HepG2 (cell line): ENCODE results near the gene ZBED3. TPM values are rescaled to one million over a fixed set of nuclear protein-coding genes. Genes with fewer than 3 reads are reported as not detected.

ENCODE experiments used
- ATAC-seq: fragments of 200-7000 bp; cut with Tn5 transposase; 3 replicates; pipeline ENCODE4 v1.9.1; 2020; ENCODE audit warnings: mild to moderate bottlenecking, moderate library complexity
- BruUV-seq: library from RNA; stranded (reverse); fragments of 400-500 nt; replicated peaks from 2 replicates; lab custom pipeline; 2021; lab: Mats Ljungman, UMichigan
- CTCF ChIA-PET: fragments of 300-600 bp; formaldehyde crosslinking; extraction: SDS; loops from one replicate; lab custom pipeline; 2021; ENCODE audit warnings: low total read pairs, inconsistent platforms, low intra/inter-chr PET ratio; lab: Yijun Ruan, JAX
- POLR2A ChIA-PET: fragments of 350-600 bp; sonication (Branson Sonifier 250); formaldehyde crosslinking; loops from one replicate; lab custom pipeline; 2020; ENCODE audit warnings: antibody characterized with exemption, inconsistent platforms; lab: Yijun Ruan, JAX
- DNase-seq: peaks from one replicate; pipeline ENCODE4 v3.0.0-alpha.2; 2015; ENCODE audit warnings: low spot score
- FAIRE-seq: peaks from 3 replicates; lab custom pipeline; 2011; peaks lifted over from hg19 to GRCh38; lab: Jason Lieb, UNC
- H2AFZ ChIP-seq: one replicate; pipeline ENCODE4 v1.6.1; 2011; ENCODE audit warnings: low read length, inconsistent platforms
- H3K27ac ChIP-seq: fragments of 300-600 bp; 3 replicates; pipeline ENCODE4 v1.8.0; 2011; ENCODE audit warnings: mixed run types, mild to moderate bottlenecking, mixed read lengths, low read length, inconsistent platforms; ENCODE audit not compliant: insufficient read depth; ENCODE audit errors: extremely low read length
- H3K27me3 ChIP-seq, 2 experiments: fragments of 200-600 bp in 1 of 2; 2 replicates in 1 of 2; 3 replicates in 1 of 2; pipeline versions ENCODE4 v1.6.0 to v1.8.0; 2011; ENCODE audit warnings: low read length in 2 of 2, mild to moderate bottlenecking in 2 of 2, moderate library complexity in 2 of 2, inconsistent platforms in 1 of 2; ENCODE audit not compliant: insufficient read depth in 2 of 2, control insufficient read depth in 1 of 2
- H3K36me3 ChIP-seq, 2 experiments: fragments of 200-600 bp in 1 of 2; replicated peaks in 1 of 2; 2 replicates in 1 of 2; 3 replicates in 1 of 2; pipeline versions ENCODE4 v1.5.1 to v1.8.0; 2011; ENCODE audit warnings: low read length in 2 of 2, inconsistent platforms in 1 of 2; ENCODE audit not compliant: insufficient read depth in 2 of 2, control insufficient read depth in 1 of 2
- H3K4me1 ChIP-seq: 2 replicates; pipeline ENCODE4 v1.5.1; 2012; ENCODE audit warnings: low read length, inconsistent platforms; ENCODE audit not compliant: insufficient read depth
- H3K4me2 ChIP-seq: 2 replicates; pipeline ENCODE4 v1.6.0; 2011; ENCODE audit warnings: low read depth, low read length, inconsistent platforms
- H3K4me3 ChIP-seq, 3 experiments: fragments of 200-600 bp in 1 of 3; sonication (generic), shearing (Covaris generic) in 1 of 3; replicated peaks in 1 of 3; 2 replicates each; pipeline ENCODE4 v1.5.1; 2011 to 2016; ENCODE audit warnings: low read length in 3 of 3, inconsistent platforms in 2 of 3, low read depth in 2 of 3, mild to moderate bottlenecking in 2 of 3, control low read depth in 1 of 3, mixed read lengths in 1 of 3; ENCODE audit not compliant: insufficient read depth in 1 of 3
- H3K79me2 ChIP-seq: one replicate; pipeline ENCODE4 v1.6.1; 2011; ENCODE audit warnings: low read length, inconsistent platforms; ENCODE audit not compliant: insufficient read depth
- H3K9ac ChIP-seq: 2 replicates; pipeline ENCODE4 v1.6.0; 2011; ENCODE audit warnings: mild to moderate bottlenecking, low read depth, low read length, inconsistent platforms; ENCODE audit not compliant: insufficient read depth
- H3K9me3 ChIP-seq: 2 replicates; pipeline ENCODE4 v1.5.1; 2012; ENCODE audit warnings: mild to moderate bottlenecking, low read length
- H4K20me1 ChIP-seq: 2 replicates; pipeline ENCODE4 v1.6.0; 2011; ENCODE audit warnings: inconsistent platforms, mild to moderate bottlenecking, low read length, moderate library complexity; ENCODE audit not compliant: insufficient read depth
- AGO1 ChIP-seq: fragments of 200-400 bp; formaldehyde crosslinking; IDR thresholded peaks from 2 replicates; pipeline ENCODE4 v1.6.1; 2017; ENCODE audit warnings: mild to moderate bottlenecking, low read depth, low read length, moderate library complexity; ENCODE audit not compliant: poor library complexity, severe bottlenecking
- HMGXB4 ChIP-seq, 2 experiments: sonication (generic) in 1 of 2; formaldehyde crosslinking in 1 of 2; IDR thresholded peaks; 2 replicates each; pipeline versions ENCODE4 v1.4.0 to v1.6.1; 2018 to 2020; ENCODE audit warnings: missing genetic modification reagents in 2 of 2, borderline replicate concordance in 1 of 2, low read depth in 1 of 2, mild to moderate bottlenecking in 1 of 2, missing biosample characterization in 1 of 2
- KDM3A ChIP-seq: IDR thresholded peaks from 2 replicates; pipeline ENCODE4 v1.6.1; 2018; ENCODE audit warnings: low read depth, missing compliant biosample characterization
- KMT2A ChIP-seq: sonication (generic); formaldehyde crosslinking; IDR thresholded peaks from 2 replicates; pipeline ENCODE4 v1.4.0; 2020; ENCODE audit warnings: missing genetic modification reagents
- REXO4 ChIP-seq: sonication (generic); formaldehyde crosslinking; IDR thresholded peaks from 2 replicates; pipeline ENCODE4 v1.8.0; 2022; ENCODE audit warnings: missing genetic modification reagents, mild to moderate bottlenecking, borderline replicate concordance
- SATB2 ChIP-seq: sonication (generic); formaldehyde crosslinking; IDR thresholded peaks from 2 replicates; pipeline ENCODE4 v1.5.0; 2020; ENCODE audit warnings: missing genetic modification reagents
- ZBTB2 ChIP-seq: sonication (generic); formaldehyde crosslinking; IDR thresholded peaks from 2 replicates; pipeline ENCODE4 v1.8.0; 2022; ENCODE audit warnings: low read depth, missing genetic modification reagents
- ZNF318 ChIP-seq: sonication (generic); formaldehyde crosslinking; IDR thresholded peaks from 2 replicates; pipeline ENCODE4 v1.4.0; 2020; ENCODE audit warnings: mild to moderate bottlenecking, missing genetic modification reagents
- WGBS: methylation state at CpG from one replicate; pipeline ENCODE4 v1.1.6; 2017; ENCODE audit warnings: low lambda C conversion rate; 5-methylcytosine and 5-hydroxymethylcytosine counted together
- in situ Hi-C: cut with HindIII; loops from 2 replicates; pipeline ENCODE4 v1.10.0; 2017; ENCODE audit warnings: low pct_unique_long_range_greater_than_20kb; ENCODE audit not compliant: extremely low pct_ligation_motif_present
- intact Hi-C: fragments of 100-400 bp; cut with micrococcal nuclease; formaldehyde crosslinking; loops from one replicate; pipeline ENCODE4 v1.10.0; 2022; ENCODE audit not compliant: unreplicated experiment
- polyA plus RNA-seq, 8 experiments: library from polyadenylated mRNA; depleted of rRNA in 3 of 8; stranded (reverse) in 7 of 8; unstranded in 1 of 8; fragments of >200 nt; fragmentation: Illumina TruSeq in 4 of 8; extraction: Trizol in 4 of 8; gene quantifications; 2 replicates each; pipeline versions ENCODE4 v1.2.1 to v1.2.3, GENCODE V29; 2011 to 2016; ENCODE audit warnings: low read depth in 4 of 8, missing spikeins in 1 of 8, mixed read lengths in 1 of 8; ENCODE audit not compliant: insufficient read depth in 1 of 8
- total RNA-seq, 5 experiments: library from RNA; depleted of rRNA; stranded (reverse); fragments of >200 nt; fragmentation: Illumina TruSeq; extraction: Trizol; gene quantifications; 2 replicates each; pipeline ENCODE4 v1.2.3, GENCODE V29; 2016; ENCODE audit warnings: low read depth in 1 of 5

ZBED3 gene
- total and polyA plus RNA-seq, 2 of the 13 experiments (the other 11 are each of a cell fraction or from before 2014, with no cell fraction given) = 2.3 to 8.1 TPM

GRCh38 chr5:77082280-77082679 lies 4.8 kb downstream of the ZBED3 start:
- CTCF ChIA-PET = no interaction called here
- no TSS peak for BruUV-seq
- intact Hi-C loops = no loop called here
- no peak for TF ChIP-seq ZBTB2 (CRISPR knock-in tag)
- TF ChIP-seq SATB2 = no peak
- TF ChIP-seq KDM3A (CRISPR knock-in tag) = no peak
- no peak for TF ChIP-seq ZNF318 (CRISPR knock-in tag)
- no peak for TF ChIP-seq KMT2A (CRISPR knock-in tag)
- no peak for TF ChIP-seq HMGXB4 (CRISPR knock-in tag; IDR thresholded peaks at IDR 0.05; ENCODE audit: borderline replicate concordance in 1 of 2, low read depth in 1 of 2)
- no peak for TF ChIP-seq AGO1
- TF ChIP-seq REXO4 = no peak

More at GRCh38 chr5:77082280-77082679, 4.8 kb downstream of the ZBED3 start:
- no peak for ATAC-seq
- DNase-seq = no peak
- Histone ChIP-seq H3K27me3 (no peaks in the 10 kb centered on the region; a peak in 1 of 5 replicates), H3K9me3 (no peaks in the 10 kb centered on the region), H3K4me1 (peaks cover 13% of the 10 kb centered on the region), H3K79me2 (peaks cover 15% of the 10 kb centered on the region), H3K4me3 (no peak overlapping the region), H2AFZ (no peak overlapping the region), H3K4me2 (no peak overlapping the region), H3K36me3 (peaks cover 3 to 17% of the 10 kb centered on the region in 2 experiments; a peak in 4 of 5 replicates), H4K20me1 (no peaks in the 10 kb centered on the region), H3K27ac (no peak overlapping the region), H3K9ac (no peak overlapping the region)
- POLR2A ChIA-PET = no interaction called here
- no peak for FAIRE-seq
- in situ Hi-C loops = no loop called here
- 59% methylated on average over 1 of the region's 1 CpG for whole genome bisulfite sequencing
